HG03565 (cell line): Measurements from ENCODE around the gene SST.
"Not testable (repeated sequence)": the region's sequence is repeated elsewhere in the genome, so short reads cannot be mapped to it uniquely, and the experiment has no call there.

Source experiments
- ATAC-seq: cut with Tn5 transposase; IDR thresholded peaks from one replicate; pipeline ENCODE4 v1.9.1; 2021; ENCODE audit warnings: mild to moderate bottlenecking, moderate library complexity; ENCODE audit not compliant: unreplicated experiment

Gene SST

DNA sequence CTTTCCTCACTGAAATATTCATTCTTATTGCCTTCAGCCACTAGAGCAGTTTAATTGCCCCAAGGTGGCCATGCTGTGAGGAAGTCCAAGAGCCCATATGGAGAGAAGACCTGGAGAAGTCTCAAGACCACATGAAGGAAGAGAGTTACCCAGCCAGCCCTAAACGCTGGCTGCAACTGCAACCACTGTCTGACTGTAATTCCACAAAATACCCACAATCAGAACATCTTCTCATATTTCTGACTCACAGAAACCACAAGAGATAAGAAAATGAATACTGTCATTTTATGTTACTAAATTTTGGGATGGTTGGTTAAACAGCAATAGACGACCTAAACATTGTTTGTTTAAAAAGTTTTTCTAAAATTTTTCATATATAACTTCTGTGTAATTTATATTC lies 14.7 kb upstream of the SST start:
- ATAC-seq, result no peak

DNA sequence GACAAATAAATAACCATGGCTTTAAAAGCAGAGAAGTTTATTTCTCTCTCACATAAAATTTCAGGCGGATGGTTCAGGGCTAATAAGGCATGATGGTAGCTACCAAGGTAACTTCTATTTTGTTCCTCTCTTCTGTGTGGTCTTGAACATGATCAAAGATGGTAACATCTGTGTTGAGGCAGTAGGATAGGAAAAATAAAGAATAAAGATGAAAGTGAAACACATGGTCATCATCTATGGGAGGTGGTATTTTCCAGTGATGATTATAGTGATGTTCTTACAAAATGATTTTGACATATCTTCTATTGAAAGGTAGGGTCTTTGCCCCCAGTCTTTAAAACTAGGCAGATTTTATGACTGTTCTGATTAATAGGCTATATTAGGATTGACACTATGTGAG lies 14.2 kb upstream of the SST start:
- no peak for ATAC-seq

DNA sequence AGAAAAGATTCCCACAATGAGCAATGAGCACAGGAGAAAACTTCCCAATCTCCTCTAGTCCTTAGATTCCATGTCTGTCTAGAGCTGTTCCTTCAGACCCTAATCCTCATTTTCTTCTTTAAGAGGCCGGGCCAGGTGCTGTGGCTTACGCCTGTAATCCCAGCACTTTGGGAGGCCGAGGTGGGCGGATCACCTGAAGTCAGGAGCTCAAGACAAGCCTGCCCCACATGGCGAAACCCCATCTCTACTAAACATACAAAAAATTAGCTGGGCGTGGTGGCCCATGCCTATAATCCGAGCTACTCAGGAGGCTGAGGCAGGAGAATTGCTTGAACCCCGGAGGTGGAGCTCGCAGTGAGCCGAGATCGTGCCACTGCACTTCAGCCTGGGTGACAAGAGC lies 11.6 kb upstream of the SST start:
- not testable (repeated sequence) for ATAC-seq

DNA sequence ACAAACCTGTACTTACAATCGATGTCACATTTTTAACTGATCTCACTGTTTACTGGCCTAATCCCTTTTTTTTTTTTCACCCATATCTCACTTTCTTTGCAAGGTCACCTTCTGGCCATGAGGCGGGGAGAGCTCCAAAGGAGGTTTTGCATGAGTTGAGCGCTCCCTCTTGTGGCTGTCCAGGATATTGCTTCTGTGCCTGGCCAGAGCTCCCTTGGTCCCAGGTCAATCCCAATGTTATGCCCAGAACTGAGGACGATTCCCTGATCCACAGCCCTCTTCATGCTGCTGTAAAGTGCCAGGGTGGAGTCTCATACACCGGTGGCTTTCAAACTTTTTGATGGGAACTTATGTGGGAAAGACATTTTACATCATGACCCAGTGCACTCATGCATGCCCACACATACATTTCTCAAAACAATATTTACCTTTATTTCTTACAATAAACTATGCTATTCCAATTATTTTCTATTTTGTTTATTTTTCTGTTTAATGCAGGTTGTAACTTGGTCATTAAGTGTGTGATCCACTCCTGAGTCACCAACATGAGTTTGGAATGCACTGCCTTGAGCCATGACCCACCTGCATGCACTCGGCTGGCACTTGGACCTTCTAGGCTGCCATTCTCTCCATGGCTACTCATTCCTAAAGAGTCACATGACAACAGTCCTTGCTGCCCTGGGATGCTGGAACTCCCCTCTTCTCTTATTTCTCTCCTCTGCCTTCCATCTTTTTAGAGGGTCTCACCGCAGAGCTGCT lies 9.6 kb upstream of the SST start:
- ATAC-seq, result no peak

DNA sequence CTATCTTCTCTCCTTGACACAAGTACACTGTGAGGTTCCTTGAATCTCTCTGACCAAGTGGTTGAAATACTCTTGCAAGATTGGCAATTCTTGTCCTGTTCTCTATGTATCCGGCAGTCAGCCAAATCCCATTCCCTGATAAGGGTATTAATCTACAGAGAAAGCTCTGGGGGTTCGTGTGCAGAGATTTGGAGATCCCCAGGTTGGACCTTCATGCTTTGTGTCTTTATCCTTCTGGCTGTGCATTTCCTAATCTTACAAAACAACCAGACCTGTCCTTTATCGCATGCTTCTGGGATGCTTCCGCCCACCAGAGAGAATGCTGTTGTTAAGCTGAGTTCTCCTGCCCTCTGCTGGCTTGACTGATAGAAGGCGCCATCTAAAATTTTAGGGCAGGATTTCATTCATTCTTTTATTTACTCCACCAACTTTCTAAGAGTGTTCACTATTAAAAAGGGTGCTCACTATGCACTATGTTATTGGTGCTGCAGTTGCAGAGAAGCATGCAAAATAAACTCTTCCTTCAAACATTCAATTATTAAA lies 8.6 kb upstream of the SST start:
- no peak for ATAC-seq

DNA sequence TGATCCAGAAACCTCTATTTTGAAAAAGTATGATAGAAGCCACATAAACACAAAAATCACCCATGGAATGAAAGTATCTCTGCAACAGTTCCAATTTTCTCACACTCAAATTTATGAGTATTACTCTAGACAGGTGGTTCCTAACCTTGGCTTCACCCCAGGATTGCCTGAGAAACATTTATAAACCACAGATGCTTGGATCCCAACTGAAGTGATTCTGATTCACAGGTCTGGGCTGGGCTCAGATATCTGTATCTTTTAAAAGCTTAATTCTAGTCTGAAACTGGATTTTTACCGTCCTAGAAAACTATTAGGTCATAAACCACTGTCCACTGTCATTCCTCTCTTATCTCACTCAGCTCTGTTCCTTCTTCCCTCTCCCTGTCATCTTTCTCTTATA lies 7.4 kb upstream of the SST start:
- no peak for ATAC-seq

DNA sequence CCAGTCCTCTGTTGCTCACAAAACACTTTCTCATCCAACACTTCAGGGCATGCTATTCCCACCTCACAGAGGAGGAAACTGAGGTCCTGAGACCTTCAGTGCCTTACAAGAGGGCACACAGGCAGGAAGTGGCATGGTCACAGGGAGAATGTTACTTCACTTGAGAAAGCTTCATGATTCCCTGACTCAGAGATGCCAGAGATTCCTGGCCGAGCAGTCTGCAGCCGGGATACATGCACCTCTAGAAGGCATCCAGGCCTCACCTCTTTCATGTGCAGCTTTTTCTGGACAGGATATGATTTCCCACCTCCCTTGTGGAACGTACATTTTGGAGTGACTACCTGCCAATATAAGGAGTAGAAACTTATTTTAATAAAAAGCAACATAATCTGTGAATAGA lies 2.8 kb upstream of the SST start:
- ATAC-seq, result no peak

DNA sequence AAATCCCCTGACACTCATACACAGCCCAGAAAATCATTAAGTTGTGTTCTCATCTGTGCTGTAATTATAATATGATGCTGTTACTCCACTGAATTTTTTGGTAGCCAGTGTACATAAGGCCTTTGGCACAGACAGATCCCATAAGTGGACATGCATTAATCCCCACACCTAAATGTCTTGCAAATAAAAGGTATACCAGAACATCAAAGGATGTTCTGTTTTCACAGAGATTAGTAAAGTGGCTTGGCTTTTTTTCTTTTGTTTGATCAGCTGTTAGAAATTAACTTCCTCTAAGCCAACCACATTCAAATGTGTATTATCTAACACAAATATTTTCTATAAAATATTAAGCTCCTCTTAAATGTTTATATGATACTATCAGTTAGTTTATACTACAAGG lies 2.7 kb downstream of the SST start:
- no peak for ATAC-seq

DNA sequence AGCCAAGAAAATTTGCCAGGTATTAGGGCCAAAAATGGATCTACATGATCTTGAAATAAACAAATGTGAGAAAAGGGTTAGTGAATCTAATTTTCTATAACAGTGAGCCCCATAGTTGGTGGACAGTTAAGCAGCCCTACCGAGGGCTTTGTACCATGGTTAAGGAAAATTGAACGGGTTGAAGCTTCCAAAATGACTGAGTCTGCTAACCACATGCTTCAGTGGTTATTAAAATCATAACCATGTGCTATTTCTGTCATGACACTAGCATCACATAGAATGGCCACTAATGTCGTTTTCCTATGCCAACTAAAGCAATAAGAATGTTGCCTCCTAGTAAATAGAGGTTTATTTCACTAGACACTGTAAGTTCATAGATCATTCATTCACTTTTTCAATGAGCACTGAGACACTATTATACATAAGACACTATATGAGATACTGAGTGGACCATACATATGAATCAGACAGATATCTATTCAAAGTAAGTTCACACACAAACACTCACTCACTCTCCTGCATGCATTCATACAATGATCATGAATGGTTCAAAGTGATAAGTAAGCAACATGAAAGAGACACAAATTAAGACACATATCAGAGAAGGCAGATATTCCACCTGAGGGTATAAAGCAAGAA lies 4.3 kb downstream of the SST start:
- no peak for ATAC-seq

DNA sequence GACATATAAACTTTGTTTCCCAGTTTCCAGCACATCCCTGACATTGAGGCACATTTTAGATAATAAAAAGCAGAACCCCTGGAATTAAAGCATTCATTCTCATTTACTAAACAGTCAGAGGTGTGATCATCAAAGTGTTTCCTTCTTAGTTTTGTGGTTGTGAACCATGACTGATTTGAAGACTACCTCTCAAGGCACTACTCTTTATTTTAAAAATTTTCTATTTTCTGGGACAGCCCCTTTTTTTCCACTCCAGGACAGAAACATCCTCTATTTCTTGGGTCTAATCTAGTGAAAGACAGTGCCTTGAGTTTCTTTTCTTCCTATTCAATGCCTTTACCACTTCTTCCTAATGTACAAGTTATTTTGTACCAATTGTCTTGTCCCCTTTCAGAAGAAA lies 5.2 kb downstream of the SST start:
- no peak for ATAC-seq

DNA sequence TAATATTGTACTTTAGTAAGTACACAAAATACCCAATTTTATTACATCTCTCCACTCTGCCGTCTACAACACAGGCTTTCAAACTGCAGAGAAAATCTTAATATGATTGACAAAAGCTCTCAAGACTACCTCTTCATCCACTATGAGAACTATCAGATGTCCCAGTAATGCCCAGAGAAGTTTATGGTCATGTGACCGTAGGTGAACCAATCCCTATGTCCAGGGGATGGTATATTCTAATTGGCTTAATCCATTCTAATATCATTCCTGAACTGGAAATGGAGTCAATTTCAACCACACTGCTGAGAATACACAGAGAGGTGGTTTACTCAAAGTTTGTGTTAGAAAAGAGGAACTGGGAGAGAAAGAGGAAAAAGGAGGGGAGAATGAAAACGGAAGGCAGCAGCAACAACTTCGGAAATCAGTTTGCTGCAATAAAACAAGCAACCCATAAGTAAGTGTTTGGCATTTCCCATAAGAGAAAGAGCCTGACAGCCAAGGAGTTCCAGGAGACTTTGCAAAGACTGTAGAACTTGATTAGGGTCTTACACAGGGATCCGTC lies 7.3 kb downstream of the SST start:
- ATAC-seq, result no peak

DNA sequence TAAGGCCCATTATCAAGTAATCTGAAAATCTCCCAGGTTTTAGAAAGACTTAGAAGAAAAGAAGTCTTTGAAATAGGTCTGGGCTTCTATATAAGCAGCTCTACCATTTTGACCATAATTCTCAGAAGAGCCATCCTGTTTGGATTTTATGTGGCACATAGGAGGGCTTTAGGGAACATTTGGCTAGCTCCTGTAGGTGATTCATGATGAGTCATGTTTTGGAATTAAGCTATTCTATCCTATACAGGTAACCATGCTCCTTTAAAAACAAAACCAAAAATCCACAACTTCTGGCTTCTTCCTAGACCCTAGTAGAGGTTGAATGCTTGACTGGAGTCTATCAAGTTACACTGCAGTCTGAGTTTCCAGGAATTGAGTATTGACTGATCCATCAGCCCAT lies 8.9 kb downstream of the SST start:
- no peak for ATAC-seq

DNA sequence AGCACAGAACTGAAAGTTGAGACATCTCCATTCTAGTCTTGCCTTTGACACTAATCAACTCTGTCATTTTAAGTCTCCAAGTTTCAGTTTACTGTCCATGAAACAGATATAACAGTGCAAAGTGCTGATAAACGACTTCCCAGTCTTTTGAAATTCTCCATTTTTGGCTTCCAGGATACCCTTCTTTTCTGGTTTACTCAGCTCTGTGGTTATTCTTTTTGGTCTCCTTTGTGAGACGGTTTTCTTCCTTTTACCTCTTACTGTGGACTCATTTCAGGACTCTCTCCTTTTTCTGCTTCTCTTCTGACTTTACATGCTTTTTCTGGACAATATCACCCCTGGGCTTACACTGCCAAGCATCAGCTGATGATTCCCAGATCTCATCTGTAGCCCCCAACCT lies 18.9 kb downstream of the SST start:
- ATAC-seq, result no peak

DNA sequence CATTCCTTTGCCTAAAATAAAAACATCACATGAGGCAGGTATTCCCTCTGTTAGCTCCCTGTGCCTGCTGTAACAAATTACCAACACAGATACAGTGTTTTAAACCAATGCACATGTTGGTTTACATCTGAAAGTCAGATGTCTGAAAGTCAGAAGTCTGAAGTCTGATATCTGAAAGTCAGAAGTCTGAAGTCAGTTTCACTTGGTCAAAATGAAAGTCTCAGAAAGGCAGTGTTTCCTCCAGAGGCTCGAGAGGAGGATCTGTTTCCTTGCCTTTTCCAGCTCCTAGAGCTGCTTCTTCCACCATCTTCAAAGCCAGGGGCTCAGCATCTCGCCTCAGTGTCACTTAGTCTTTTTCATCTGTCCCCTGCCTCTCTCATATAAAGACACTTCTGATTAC lies 22.0 kb downstream of the SST start:
- peak; percentile 99 for ATAC-seq

DNA sequence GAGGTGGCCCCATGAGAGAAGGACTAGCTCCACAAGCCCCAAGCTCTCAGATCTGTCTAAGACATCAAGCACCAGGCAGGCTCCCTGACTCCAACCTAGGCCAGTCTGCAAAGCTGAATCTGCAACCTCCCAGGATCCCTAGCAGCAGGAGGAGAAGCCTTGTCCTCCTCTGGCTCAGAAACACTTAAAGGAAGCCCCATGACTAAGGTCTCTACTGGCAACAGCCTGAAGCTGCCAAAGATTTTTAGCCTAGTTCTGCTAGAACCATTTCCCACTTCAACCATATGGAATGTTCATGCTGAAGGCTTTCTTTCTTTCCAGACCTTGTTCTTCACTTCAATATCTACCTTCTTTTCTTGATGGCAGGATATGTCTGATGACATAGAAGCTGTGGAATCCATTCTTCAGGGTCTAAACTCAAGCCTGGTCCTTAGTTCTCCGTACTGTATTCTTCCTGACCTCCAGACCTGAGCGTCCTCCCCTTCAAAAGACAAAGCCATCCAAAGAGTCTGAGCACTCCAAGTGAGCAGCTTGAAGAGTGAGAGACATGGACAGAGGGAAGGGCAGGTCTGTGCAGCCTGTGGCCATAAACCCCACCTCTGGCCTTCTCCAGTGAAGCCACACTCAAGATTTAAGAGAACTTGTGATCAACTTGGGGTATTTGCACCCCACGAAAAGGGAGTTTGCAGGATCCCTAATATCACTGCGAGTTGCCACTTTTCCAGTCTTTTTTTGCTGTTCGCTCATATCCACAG lies 23.1 kb downstream of the SST start:
- ATAC-seq, result no peak

DNA sequence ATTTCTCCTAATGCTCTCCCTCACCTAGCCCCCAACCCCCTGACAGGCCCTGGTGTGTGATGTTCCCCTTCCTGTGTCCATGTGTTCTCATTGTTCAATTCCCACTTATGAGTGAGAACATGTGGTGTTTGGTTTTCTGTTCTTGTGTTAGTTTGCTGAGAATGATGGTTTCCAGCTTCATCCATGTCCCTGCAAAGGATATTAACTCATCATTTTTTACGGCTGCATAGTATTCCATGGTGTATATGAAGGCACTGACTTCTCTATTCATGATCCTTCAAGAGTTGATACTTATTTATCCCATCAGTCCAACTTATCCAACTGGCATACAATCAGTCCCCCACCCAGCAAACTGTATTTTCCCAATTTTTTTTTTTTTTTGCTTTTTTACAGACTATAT lies 24.8 kb downstream of the SST start:
- ATAC-seq, result not testable (repeated sequence)

DNA sequence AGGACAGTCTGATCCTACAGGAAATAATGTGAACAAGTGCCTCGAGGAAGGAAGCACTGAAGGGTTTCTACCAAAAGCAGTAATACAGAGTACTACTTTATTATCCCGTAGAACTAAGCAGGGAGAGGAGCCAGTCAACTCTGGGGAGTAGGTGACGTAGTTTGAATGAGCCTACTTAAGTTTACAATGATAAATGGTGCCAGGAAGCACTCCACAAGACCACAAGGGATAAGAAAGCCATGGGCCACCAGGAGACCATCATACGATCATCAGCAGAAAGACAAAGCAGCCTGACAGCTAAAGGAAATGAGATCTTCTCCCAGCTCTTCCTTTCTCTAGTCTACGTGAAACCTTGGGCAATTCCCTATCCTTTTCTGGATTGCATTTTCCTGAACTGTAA lies 27.3 kb downstream of the SST start:
- no peak for ATAC-seq

DNA sequence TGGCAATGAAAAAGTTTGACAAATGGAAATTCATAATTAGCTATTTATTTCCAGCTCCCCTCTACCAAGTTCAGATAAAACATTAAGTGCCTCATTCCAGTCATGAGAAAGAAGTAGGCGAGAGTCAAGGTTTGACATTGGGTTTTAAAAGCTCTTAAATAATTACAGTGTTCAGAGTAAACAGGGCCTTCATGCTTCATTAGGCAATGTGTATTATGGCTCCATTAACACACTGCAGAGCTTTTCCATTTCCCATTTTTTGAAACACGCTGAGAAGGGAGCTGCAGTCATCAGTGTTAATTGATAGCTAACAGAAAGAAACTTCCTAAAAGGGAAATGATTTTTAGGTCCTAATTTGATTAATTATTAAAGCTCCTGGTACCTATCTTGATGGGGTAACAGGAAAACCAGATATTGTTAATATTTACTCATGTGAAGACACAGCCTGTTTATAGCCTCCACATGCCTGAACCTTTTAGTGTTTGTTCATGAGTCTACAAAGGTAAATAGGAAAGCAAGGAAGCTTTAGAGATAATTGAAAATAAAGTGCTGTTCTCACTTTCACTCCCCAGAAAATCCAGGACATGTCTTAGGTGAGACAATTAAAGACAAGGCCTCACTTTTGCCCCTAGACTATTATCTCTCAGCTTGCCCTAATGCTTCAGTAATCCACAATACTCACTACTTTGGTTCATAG lies 28.7 kb downstream of the SST start:
- no peak for ATAC-seq

DNA sequence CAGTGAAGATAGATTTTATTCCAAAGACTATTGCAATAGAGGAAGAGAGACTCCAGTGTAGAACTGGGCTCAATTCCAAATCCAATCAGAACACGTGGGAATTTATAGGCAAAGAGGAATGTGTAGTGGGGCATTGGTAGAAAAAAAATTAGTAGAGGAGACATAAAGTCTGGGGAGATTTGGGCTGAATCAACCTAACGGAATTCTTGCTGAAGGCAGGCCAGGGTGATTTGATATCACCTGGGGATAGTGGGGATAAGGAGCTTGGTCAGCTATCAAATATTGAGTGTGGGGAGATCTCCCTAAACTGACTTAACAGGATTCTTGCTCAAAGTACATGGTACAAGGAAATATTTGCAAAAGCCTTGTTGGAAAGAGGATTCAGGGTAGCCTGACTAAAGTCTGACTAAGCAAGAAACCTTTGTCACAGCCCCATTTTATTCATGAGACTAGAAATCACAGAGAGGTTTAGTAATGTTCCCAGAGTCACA lies 29.6 kb downstream of the SST start:
- no peak for ATAC-seq

DNA sequence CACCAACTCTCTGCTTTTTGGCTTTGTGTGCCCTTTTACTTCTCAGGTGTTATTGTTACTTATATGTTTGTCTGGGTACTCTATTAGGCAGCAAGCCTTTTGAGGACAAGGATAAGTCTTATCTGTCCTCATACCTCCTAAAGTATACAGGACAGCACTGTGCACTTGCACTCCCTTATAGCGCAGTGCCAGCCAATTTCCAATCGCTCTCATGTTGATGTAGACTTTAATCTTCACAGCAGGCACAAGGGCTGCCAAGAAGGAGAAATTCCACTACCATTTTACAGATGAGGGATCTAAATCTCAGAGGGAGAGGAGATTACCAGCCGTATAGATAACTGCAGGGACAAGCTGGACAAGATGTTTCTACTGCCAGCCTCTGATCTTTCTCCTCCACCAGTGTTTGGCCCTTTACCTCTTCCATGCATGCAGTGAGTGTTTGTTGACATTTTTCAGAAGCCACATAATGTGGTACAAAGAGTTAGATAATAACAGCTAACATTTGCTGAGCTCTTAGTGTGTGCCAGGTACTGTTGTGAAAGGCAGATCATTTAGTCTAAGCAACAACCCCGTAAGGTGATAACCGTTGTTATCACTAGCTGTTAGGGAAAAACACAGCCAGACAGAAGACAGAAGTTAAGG lies 30.1 kb downstream of the SST start:
- no peak for ATAC-seq
